GM19035 (cell line): ENCODE data around the gene LHFPL6.
"Not testable (repeated sequence)": the region's sequence is repeated elsewhere in the genome, so short reads cannot be mapped to it uniquely, and the experiment has no call there.

Experiments used
- ATAC-seq: cut with Tn5 transposase; IDR thresholded peaks from one replicate; pipeline ENCODE4 v1.9.1; 2021; ENCODE audit not compliant: unreplicated experiment

The LHFPL6 gene

GRCh38 chr13:39364947-39365468 lies 238.0 kb downstream of the LHFPL6 start:
- no peak for ATAC-seq

DNA sequence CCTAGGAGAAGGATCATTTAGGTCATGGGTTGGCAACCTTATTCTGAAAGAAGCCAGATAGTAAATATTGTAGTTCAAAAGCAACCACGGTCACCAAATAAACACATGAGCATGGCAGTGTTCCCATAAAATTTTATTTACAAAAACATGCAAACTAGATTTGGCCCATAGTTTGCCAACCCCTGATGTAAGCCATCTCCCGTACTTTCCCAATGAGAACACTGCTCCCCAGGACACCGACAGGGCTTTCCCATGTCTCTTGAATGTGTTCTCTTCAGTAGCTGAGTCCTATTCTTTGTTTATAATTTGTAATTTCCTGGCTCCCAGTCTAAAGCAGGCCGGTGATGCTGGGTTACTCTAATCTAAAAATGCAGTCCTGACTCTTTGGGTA lies 239.6 kb downstream of the LHFPL6 start:
- ATAC-seq: no peak

GRCh38 chr13:39362652-39363381 lies 240.2 kb downstream of the LHFPL6 start:
- ATAC-seq: no peak

DNA sequence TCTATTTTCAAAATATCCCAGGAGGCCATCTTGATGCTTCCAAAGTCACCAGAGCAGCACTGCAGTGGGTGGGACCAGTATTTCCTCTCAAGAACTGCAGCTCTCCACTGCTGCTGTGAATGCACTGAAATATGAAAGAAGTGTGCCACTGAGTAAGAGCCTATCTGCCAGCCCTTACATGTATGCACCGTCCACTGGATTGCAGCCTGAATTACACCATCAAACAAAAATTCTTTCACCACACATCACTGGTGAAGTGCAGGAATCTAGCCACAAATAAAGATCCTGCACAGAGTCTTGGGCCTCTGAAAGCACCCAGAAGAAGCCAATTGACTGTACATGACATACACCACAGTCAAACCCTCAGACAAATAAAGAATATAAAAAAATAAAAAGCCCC lies 249.0 kb downstream of the LHFPL6 start:
- no peak for ATAC-seq

DNA sequence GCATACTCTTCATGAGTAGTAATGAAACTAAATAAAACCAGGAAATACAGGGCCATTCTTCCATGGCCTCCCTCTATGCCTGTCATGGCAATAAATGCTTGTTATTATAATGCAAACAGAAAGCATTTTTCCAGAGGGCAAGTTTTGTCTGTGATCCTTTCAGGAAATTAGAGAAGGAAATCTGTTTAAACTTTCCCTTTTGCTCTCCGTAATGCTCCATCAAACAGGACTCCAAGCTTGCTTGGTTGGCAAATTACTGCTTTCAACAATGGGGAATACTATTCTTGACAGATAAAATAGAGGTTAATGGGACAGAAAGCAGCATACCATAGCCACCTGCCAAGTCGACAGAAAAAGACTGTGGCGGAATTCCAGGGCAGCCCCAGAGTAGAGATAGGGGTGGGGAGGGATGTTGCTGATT lies 252.5 kb downstream of the LHFPL6 start:
- ATAC-seq: no peak

- no peak for ATAC-seq
Measured at GRCh38 chr13:39349391-39349960, 253.5 kb downstream of the LHFPL6 start.

GRCh38 chr13:39347926-39348901 lies 254.8 kb downstream of the LHFPL6 start:
- ATAC-seq: no peak

DNA sequence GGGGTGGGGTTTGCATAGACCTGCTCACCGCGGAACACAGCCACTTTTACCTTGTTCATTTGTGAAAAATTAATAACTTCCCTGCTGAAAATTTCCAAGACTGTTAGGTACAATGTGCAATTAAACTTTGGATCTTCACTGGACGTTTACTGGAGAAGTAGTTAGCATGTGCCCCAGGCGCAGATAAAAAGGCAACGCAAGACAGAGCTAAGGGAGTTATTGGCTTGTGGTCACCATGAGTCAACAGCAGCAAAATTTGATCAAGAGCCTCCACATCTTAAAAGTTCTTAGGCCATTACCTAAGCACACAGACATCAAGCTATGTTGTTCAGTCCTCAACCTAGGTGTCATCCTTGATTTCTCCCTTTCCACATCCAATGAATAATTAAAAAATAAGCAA lies 257.0 kb downstream of the LHFPL6 start:
- no peak for ATAC-seq

- ATAC-seq: no peak
Measured at GRCh38 chr13:39341251-39341650, 261.7 kb downstream of the LHFPL6 start.

DNA sequence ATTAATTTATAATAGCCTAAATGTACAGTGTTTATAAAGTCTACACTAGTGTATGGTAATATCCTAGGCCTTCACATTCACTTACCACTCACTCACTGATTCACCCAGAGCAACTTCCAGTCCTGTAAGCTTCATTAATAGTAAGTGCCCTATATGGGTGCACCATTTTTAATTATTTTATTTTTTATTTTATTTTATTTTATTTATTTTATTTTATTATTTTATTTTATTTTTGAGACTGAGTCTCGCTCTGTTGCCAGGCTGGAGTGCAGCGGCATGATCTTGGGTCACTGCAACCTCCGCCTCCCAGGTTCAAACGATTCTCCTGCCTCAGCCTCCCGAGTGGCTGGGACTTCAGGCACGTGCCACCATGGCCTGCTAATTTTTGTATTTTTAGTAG lies 264.9 kb downstream of the LHFPL6 start:
- not testable (repeated sequence) for ATAC-seq

DNA sequence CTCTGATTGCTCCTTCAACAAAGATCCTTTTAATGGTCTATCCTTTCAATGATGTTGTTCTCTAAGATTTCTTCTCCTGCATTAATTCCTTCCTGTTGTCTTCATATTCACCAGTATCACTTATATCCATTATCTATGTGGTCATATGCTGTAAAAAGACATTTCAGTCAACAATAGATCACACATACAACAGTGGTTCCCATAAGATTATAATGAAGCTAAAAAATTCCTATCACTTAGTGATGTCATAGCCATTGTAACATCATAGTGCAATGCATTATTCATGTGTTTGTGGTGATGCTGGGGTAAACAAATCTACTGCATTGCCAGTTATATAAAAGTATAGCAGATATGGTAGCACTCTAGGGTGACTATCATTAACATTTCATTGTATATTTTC lies 266.1 kb downstream of the LHFPL6 start:
- ATAC-seq: no peak

- no peak for ATAC-seq
Measured at GRCh38 chr13:39336207-39336606, 266.8 kb downstream of the LHFPL6 start.

DNA sequence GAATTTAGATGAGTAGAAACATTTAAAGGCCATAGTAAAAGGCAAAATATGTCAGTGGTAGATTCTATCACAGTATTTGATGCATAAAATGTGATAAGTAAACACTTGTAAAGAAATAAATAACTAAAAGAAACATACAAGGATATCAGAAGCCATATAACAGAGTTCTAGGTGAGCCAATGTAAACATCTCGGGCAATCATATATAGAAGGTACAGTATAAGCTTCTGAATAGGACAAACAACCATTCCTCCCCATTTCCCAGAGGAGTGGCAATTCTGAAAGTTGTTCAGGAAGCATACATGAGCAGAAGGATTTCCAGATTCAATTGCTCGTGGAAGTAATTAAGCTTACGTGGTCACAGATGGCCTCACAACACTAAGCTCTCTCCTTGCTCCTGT lies 267.3 kb downstream of the LHFPL6 start:
- ATAC-seq: no peak

GRCh38 chr13:39330504-39330903 lies 272.5 kb downstream of the LHFPL6 start:
- ATAC-seq: no peak

DNA sequence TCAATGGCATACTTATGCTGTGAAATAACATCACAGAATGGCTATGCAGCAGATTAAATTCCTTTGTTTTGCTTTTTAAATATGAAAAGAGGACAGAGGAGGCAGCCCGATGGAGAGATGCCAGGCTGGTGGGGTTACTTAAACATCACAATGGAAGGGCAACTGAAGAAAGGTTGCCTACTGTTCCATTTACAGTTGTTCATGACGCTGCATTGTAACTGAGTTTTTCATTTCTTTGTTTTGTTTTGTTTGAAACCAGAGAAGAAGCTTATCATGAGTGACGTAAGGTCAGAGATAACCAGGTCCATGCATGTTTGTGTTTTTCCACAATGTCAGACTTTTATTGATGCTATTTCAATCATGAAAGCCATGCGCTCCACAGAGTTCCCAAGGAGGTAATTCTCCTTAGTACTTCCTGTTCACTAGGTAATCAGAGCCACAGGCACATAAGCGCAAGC lies 273.8 kb downstream of the LHFPL6 start:
- ATAC-seq: no peak

DNA sequence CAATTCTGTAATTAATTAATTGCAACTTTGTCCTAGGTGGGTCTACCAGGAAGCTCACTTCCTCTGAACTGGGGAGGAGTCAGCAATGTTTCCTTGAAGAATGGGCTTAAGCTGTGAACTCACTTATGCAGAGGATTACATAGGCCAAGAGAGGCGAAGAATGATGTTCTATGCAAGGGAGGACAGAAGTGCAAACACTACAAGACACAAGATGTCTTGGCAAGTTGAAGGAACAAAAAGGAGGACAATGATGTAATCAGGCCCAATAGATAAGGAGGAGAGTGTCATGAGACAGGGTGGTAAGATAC lies 275.9 kb downstream of the LHFPL6 start:
- ATAC-seq: no peak

DNA sequence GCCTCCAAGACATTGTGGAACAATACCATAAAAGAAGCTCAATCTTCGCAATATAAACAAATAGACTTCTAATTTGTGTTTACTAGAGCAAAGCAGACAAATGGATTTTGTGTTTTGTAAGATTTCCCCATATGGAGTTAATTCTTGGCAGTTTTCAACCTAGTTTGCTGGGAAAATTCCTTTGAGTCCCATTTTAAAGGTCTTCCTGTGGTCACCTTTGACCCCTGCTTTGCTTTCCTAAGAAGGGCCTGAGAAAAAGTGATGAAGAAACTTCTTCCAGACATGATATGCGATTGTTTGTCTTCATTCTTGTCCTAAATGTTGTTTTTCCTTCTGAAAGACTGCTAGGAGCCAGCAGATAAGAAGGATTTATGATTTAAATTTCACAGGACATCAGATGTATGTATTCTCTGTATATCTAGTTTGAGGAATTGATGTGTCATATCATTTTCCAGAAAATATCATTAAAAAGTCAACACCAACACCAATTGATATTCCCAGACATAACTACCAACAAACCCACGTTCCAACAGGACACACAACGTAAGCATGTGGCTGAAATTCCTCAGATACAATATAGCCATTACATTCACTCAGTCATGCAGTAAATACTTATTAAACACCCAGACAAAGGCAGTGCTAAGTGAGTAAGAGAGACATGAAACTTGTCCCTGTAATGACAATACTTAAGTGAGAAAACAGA lies 276.4 kb downstream of the LHFPL6 start:
- ATAC-seq: no peak

DNA sequence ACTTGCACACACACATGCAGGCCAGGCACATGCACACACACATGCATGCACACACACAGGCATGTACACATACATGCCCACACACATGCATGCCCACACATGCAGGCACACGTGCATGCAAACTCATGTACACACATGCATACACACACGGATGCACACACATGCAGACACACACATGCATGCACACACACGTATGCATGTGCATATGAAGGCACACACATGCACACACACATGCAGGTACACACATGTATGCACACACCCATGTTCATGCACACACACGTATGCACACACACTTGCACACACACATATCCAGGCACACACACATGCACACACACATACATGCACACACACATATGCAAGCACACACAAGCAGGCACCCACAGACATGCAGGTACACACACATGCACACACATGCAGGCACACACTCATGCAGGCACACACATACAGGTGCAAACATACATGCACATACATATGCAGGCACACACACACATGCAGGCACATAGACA lies 278.1 kb downstream of the LHFPL6 start:
- no peak for ATAC-seq

GRCh38 chr13:39322836-39323585 lies 280.0 kb downstream of the LHFPL6 start:
- ATAC-seq: no peak

- no peak for ATAC-seq
Measured at GRCh38 chr13:39321574-39321973, 281.4 kb downstream of the LHFPL6 start.
